ENCODE results near the gene LYG1. TPM values are rescaled to one million over a fixed set of nuclear protein-coding genes. Genes with fewer than 3 reads are reported as not detected.
"Not testable (repeated sequence)": the region's sequence is repeated elsewhere in the genome, so short reads cannot be mapped to it uniquely, and the experiment has no call there.

Gene LYG1
- total RNA-seq, 1 donor from 2014 or later, result not detected

DNA sequence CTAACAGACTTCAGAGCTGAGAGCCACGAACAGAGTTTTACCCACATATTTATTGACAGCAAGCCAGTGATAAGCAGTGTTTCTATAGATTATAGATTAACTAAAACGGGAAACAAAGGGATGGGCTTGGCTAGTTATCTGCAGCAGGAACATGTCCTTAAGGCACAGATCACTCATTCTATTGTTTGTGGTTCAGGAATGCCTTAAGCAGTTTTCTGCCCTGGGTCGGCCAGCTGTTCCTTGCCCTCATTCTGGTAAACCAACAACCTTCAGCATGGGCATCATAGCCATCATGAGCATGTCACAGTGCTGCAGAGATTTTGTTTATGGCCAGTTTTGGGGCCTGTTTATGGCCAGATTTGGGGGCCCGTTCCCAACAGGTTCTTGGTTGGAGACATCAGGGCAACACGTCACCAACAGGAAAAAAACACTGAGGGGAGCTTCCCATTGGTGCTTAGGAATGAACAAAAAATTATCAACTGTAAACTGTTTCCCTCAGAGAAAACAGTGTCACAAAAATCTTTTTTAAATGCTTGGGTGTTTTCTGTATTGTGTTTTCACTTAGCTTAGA lies 22.7 kb downstream of the LYG1 start:
- DNase-seq (ENCODE audit: extremely low read depth, low read depth, low spot score), result not testable (repeated sequence)

GRCh38 chr2:99275882-99276281 lies 25.1 kb downstream of the LYG1 start:
- no peak for DNase-seq (ENCODE audit: extremely low read depth, low read depth, low spot score)

DNA sequence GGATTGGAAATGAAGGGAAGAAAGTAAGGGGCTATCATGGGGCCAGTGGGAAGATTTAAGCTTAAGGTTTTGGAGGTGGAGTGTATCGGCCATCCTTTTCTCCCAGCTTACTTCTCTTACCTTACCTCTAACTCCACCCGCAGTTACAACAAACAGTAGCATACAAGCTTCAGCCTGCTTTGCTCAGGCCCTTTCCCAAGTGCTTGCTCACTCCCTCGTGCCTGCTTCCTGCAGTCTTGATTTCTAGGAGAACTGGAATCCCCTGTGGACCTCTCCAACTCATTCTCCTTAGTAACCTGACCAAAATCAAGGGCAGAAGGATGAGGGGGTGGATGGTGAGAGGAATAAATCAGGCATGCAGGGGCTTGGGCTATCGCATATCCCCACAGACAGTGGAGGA lies 39.8 kb downstream of the LYG1 start:
- DNase-seq (ENCODE audit: extremely low read depth, low read depth, low spot score), result no peak

DNA sequence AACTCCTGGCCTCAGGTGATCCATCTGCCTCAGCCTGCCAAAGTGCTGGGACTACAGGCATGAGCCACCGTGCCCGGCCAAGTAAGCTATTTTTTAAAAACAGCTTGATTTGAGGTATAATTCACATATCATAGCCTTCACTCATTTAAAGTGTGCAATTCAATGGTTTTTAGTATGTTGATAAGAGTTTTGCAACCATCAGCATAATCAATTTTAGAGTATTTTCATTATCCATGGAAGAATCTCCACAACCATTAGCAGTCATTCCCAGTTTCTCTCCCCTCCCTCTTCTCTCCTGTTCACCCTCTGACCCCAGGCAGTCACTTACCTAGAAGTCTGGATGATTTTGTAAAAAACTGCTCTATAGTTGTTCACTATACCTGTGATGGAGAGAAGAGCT lies 40.8 kb downstream of the LYG1 start:
- DNase-seq (ENCODE audit: extremely low read depth, low read depth, low spot score), result no peak

- no peak for DNase-seq (ENCODE audit: extremely low read depth, low read depth, low spot score)
Measured at GRCh38 chr2:99259465-99259864, 41.5 kb downstream of the LYG1 start.

DNA sequence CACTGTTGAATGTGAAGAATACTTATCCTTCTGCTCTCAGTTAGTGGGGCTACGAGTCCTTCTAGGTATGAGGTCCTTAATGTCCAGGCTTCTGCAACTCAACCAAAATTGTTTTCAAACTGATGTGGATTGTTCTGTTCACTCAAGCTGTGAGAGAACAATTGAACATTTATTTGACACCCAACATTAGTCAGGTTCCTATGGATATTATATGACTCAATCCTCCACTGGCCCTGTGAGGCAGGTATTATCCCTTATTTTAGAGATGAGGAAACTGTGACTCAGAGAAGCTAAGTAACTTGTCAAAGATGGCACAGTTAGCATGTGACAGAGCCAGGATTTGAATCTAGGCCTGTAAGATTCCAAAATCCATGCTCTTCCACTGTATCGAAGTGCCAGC lies 44.3 kb downstream of the LYG1 start:
- no peak for DNase-seq (ENCODE audit: extremely low read depth, low read depth, low spot score)

DNA sequence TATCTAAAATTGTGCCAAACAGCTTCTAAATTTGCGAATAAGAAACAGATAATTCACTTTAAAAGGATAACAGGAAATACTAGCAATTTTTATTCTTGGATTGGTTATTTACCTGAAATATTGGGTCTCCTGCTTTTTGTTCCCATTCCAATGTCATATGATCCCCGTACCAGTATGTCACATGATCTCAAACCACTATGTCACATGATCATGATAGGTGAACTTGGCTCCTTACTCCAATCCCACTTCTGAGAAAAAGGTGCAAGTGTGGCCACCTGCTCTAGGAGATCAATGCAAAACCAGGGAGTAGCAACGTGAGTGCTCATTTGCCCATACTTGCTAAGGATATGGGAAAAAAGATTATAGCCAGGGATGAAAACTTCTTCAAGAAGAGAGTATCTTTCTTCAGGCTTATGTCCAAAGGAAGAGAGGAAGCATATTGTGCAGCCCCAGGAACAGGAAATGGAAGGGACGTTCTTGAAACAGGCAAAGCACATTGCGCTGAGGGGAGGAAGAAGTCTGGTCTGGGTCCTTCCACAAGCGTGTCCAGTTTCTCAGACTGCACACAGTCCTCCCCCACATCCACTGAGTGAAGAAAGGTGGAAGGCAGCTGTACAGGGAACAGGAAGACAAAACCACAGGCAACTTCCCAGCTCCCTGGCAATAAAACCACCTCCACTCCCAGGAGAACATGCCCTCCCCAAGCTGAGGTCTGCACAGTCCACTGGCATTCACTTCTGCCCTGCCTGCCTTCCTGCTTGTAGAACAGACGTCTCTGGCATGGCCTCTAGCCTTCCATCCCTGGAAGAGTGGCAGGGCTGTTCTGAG lies 45.3 kb downstream of the LYG1 start, which contains the start of gene LYG2:
Gene LYG2 (minus strand): TSS at position 176 of the 828 bp plus-strand sequence. CDS start 1,406 bp downstream, outside the sequence.
- no peak for DNase-seq (ENCODE audit: extremely low read depth, low read depth, low spot score)

DNA sequence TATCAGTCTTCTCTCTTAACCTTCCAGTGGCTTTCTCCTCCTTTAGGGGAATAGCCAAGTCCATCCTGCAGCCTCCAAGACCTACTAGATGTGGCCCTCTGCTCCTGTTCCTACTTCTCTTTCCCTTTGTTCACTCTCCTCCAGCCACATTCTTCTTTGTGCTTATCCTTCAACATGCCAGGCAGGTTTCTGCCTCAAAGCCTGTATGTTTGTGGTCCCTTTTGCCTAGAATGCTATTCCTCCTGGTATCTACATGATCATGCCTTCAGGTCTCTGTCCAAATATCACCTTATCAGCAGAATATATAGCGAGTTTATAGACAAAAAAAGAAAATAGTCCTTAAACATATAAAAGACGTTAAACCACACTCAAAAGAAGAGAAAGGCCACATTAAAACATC lies 51.0 kb downstream of the LYG1 start:
- no peak for DNase-seq (ENCODE audit: extremely low read depth, low read depth, low spot score)

GRCh38 chr2:99242151-99242550 lies 58.8 kb downstream of the LYG1 start:
- DNase-seq (ENCODE audit: extremely low read depth, low read depth, low spot score), result no peak

DNA sequence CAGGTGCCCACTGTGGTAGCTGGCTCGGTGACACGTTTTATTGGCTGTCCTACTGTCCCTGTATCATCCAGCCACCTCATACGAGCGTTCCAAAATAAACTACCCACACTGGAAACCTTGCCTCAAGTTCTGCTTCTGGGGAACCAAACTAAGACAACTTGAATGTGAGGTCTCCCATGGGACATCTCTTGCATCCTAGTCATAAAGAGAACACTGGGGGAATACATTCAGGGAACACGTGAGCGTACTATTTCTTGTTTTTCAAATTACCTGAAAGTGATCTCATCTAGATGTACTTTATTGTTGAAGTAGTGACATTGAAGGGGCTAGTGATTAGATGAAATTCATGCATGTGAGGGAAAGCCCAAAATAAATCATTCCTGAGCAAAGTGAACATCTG lies 60.6 kb downstream of the LYG1 start:
- DNase-seq (ENCODE audit: extremely low read depth, low read depth, low spot score), result no peak

GRCh38 chr2:99238599-99238998 lies 62.4 kb downstream of the LYG1 start:
- no peak for DNase-seq (ENCODE audit: extremely low read depth, low read depth, low spot score)

Other genes starting within 250 kb of the LYG1 start
- 0.41 TPM in 1 of 2 replicates, not detected in the other for gene C2orf15, start 159.5 kb downstream of the LYG1 start, total RNA-seq
- gene TSGA10, start 146.3 kb downstream of the LYG1 start, total RNA-seq, result 5.5 TPM in 2 replicates
- 2.8 and 7.6 TPM in 2 replicates for gene LIPT1, start 146.2 kb downstream of the LYG1 start, total RNA-seq
- gene MITD1, start 120.1 kb downstream of the LYG1 start, total RNA-seq, result 44.5 and 49.0 TPM in 2 replicates
- 37.2 and 39.7 TPM in 2 replicates for gene MRPL30, start 120.0 kb downstream of the LYG1 start, total RNA-seq
- not detected in 2 replicates for gene LYG2, start 45.5 kb downstream of the LYG1 start, total RNA-seq
- gene TXNDC9, start 35.1 kb upstream of the LYG1 start, total RNA-seq, result 75.1 and 100 TPM in 2 replicates
- 36.7 and 42.5 TPM in 2 replicates for gene EIF5B, start 36.2 kb upstream of the LYG1 start, total RNA-seq
- gene REV1, start 188.8 kb upstream of the LYG1 start, total RNA-seq, result 27.1 and 36.0 TPM in 2 replicates